Cardiac septum (tissue), 1 donor: ENCODE results near the gene PIGA. TPM values are rescaled to one million over a fixed set of nuclear protein-coding genes. Genes with fewer than 3 reads are reported as not detected.
"Not testable (repeated sequence)": the region's sequence is repeated elsewhere in the genome, so short reads cannot be mapped to it uniquely, and the experiment has no call there.

Experiments
- DNase-seq: peaks from one replicate; pipeline ENCODE4 v3.0.0-alpha.2; 2020; ENCODE audit warnings: low spot score
- intact Hi-C: fragments of 100-400 bp; cut with DNase I; formaldehyde crosslinking; loops from one replicate; pipeline ENCODE4 v1.14.0; 2022
- total RNA-seq: library from RNA; stranded (reverse); fragmentation: NEBNext Ultra II Directional; extraction: Animal tissue kit (Norgen Biotek cat#: 25700); gene quantifications from one replicate; pipeline ENCODE4 v1.2.1, GENCODE V29; 2021
- donor health status: DM: no; HTN: no; CAD: no.

The PIGA gene
- total RNA-seq, 1 donor from 2014 or later: 6.8 TPM

DNA sequence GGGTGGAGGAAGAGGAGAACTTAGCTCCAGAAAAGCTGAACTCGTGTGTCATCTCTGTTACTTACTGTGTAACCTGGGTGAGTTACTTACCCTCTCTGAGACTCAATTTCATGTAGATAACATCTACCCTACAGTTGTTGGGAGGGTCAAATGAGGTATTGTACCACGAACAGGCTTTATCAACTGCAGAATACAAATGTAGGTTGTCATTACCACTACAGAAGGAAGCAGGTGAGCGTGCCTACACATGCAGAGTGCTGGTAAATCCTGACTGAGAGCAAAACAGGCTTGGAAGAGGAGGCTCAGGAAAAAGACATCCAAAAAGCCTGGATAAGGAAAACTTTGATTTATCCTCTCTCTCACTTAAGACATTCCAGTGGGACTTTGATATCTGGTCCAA, 7.2 kb downstream of the PIGA start:
- DNase-seq: no peak
- intact Hi-C loops: no loop called here

DNA sequence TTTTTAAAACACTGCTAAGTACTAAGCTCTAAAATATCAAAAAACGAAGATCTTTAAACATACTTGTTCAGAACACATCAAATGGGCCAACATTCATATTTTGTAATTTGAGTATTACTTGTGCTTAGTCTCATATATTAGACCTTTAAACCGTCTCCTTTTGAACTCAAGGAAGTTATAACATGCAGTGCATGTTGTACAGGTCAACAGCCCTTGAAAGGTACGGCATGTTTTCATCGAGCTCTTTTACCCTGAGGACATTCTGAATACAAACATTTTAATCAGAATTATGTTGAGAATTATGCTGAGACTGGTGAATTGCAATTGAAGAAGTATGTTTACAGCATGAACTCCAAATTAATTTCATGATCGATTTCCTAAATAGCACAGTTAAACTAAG, 12.9 kb downstream of the PIGA start:
- intact Hi-C loops: no loop called here
- DNase-seq: no peak

DNA sequence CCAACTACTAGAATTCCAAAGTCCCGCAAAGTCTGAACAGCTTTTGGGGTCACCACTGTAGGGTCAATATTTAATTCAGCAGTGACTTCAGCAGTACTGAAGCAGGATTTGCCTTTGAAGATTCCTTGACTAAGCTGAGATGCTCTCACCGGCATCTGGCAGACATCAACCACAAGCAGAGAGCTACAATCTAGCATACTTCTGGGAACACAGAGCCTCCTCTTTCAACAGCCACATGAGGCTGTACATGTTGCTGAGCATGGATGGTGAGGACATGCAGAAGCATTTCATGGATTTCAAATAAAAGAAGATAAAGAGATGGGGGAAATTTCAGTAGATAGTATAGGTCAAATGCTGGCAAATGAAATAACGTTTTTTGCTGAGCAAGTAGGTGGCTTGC, 13.3 kb downstream of the PIGA start:
- no peak for DNase-seq
- intact Hi-C loops: no loop called here

DNA sequence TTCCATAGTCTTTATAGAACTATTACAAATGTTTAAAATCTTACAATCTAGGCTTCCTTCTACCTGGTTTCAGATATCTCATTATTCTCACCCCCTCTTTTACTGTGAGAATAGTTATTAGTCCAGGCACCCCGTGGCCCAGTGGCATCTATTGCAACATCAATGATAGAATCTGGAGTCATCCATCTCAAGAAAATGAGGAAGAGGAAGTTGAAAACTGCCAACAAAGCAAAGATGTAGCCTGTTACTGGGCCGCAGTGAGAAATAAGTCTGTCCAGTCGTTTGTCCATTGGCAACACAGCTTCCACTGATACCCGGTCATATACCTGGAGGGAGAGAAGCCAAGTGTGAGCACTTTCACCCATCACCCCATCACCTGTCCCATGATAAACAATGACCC, 13.9 kb downstream of the PIGA start:
- DNase-seq: no peak
- intact Hi-C loops: no loop called here

DNA sequence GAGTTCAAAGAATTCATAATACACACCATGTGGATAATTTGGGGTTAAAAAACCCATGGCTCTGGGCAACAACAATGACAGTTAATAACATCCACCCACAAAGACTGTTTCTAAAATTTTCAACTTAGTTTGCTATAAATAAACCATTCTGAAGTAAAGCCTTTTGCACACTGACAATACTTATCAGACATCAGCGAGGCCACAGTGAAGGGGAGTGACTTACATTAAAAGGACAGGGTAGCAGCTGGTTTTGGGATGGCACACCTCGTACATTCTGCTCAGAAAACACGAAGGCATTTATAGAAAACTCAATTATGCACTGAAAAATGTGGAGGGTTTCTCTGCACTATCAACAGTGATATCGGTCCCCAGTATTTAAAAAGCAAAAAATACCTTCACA, 15.0 kb downstream of the PIGA start:
- intact Hi-C loops: no loop called here
- no peak for DNase-seq

DNA sequence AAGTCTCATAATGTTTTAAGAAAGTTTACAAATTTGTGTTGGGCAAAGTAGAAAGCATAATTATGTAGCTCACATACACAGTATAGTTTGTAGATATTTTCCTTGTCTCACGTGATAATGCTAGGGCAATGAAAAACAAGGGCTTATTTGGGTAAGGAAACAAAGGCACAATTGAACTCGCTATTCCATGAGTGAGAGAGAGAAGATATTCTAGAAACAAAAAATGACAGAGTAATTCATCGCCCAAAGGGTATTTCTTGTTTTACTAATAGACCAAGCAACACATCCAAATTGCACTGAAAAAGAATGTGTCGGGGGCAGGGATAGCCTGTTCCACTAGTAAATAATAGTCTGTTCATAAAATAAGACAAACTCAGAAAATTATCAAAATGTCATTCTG, 16.2 kb downstream of the PIGA start:
- no peak for DNase-seq
- intact Hi-C loops: no loop called here

DNA sequence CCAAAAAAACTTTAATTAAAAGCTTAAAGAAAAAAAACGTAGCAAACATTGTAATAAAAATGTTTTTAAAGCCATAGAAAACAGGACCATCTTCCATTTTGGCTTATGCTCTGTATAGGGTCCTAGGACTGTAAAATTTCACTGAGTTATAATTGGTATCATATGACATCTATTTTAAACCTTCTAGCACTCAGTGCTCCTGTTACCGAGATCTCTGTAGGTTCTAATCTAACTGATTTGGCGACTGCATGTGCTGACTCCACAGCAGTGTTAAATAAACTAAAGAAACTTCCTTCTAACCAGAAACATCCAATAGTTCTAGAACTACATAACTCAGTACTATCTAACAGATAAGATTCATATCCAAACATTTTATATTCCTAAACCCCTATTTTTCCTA, 19.8 kb downstream of the PIGA start, which contains the start of gene ASB11:
TSS of gene ASB11 (minus strand) at position 132 of the 400 bp plus-strand sequence. CDS start at position 97, 35 bp downstream.
- no peak for DNase-seq
- intact Hi-C loops: no loop called here

DNA sequence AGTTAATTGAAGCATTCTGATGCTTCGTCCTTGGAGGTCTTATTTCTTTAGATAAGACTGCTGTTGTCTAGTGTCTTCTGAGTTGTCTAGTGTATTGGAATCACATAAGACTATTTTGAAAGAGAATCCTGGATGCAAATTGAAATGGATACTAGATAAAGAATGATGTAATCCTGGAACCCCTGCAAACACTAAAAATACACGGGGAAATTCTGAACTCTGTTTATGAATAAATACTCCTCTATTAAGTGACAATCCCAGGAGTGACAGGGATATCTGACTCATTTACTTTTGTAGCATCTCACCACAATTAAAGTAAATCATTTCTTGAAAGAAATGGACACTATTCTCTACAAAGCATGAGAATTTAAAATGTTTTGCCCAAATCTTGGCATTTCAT, 20.9 kb downstream of the PIGA start:
- intact Hi-C loops: no loop called here
- no peak for DNase-seq

DNA sequence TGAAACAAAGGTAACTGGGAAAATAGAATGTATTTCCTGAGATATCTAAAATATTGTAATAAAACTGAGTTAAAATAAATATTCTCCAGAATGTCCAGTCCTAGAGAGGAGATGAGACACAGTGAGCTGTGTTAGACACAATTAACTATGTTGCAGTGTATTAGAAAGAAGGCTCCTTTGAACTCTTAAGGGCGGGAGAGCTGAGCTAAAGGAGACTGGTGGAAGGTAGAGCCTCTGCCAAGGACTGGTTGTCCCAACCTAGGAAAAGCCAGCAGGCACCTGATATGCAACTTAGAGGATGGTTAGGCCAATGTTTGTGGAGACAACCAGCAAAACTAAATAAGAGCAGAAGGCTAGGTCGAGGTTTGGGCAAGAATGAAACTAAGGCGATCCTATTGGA, 24.2 kb downstream of the PIGA start:
- intact Hi-C loops: no loop called here
- DNase-seq: no peak

DNA sequence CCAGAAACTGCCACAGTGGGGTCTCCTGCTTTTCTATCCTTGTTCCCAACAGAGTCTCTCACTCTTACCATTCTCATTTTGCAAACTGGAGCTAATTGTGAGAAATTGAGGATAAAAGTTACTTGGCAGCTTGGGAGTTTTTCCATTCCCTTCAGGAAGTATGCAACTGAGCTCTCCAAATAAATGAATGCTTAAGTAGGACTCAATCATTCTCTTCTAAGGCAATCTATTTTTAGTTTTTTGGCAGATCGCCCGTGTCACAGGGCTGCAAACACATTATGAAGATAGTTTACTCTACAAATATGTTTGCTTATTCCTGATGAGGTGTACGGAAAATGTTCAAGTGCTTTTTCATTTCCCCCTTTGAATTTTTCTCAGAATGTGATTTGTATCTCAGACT, 25.2 kb downstream of the PIGA start:
- intact Hi-C loops: no loop called here
- DNase-seq: no peak

DNA sequence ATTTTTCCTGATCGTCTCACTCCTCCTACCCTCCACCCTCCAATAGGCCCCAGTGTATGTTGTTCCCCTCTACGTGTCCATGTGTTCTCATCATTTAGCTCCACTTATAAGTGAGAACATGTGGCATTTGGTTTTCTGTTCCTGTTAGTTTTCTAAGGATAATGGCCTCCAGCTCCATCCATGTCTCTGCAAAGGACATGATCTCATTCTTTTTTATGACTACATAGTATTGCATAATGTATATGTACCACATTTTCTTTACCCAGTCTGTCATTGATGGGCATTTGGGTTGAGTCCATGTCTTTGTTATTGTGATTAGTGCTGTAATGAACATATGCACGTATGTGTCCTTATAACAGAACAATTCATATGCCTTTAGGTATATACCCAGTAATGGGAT, 29.4 kb downstream of the PIGA start:
- intact Hi-C loops, DNase-seq: not testable (repeated sequence)

DNA sequence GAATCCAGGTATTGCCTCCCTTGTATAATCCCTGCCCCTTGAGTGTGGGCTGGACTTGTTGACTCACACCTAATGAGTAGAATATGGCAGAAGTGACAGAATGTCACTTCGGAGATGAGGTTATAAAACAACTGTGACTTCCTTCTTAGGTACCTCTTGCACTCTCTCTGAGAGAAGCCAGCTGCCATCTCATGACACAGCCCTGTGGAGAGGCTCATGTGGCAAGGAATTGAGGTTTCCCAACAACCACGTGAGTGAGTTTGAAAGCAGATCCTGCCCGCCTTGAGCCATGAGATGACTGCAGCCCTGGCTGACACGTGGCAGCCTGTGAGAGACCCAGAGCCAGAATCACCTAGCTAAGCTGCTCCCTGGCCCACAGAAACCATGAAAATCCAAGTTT, 33.4 kb downstream of the PIGA start:
- no peak for DNase-seq
- intact Hi-C loops: loop anchor here (5.0 kb wide), 1 partner anchor 35 kb away; the partner anchor contains the start of gene PIGA

DNA sequence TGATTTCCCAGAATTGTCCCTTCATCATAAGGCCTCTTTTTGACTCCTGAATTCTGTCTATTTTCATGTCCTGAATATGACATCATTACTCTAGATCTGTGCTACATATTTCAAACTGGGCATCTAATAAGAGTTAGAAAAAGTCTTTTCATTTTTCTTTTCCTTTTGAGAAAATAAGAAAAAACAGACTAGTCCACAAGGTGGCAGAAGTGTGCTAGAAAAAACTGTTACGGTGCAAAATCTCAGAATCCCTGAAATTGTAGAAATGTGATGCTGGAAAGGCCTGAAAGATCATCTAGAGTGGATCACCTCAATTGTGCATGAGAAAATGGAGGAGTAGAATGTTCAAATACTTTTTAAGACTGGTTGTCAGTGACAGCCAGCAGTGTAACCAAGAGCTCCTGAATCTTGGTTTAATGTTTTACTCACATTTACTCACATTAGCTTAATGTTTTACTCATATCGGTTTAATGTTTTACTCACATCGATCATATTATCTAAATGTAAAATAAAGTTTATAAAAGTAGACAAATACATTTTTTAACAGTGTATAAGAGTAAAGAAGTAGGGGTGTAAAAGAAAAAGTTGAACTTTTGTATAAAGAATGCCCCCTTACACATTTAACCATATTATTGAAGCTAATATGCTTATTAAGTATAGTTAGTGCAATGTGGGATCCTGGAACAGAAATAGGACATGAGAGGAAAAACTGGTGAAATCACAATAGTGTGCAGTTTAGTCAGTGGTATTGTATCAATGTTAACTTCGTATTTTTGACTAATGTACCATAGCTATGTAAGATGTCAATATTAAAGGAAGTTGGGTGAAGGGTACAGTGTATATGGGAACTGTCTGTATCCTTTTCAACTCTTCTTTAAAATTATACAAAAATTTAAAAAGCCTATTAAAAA, 35.1 kb downstream of the PIGA start:
- DNase-seq: no peak
- intact Hi-C loops: loop anchor here (5.0 kb wide), 2 partner anchors 37 to 167 kb away; partner anchors contain the start of gene PIGA

DNA sequence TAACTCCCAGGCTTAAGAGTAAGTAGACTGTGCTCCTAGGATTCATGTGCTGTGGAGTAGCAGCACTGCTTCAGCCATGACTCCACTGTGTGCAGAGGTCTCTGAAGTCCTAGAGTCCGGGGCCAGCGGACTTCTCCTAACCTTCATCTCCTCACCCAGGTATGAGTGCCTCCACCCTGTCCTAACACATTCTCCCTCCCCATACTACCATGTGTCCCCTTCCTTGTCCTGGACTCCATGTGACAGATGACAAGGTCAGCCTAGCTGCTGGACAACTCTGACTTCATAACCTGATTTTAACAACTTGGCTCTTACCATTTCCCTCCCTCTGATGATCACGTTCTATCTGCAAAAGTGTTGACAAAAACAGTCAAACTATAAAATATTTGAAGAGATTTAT, 36.5 kb downstream of the PIGA start:
- intact Hi-C loops: loop anchor here (5.0 kb wide), 1 partner anchor 169 kb away; no protein-coding TSS in a partner anchor

DNA sequence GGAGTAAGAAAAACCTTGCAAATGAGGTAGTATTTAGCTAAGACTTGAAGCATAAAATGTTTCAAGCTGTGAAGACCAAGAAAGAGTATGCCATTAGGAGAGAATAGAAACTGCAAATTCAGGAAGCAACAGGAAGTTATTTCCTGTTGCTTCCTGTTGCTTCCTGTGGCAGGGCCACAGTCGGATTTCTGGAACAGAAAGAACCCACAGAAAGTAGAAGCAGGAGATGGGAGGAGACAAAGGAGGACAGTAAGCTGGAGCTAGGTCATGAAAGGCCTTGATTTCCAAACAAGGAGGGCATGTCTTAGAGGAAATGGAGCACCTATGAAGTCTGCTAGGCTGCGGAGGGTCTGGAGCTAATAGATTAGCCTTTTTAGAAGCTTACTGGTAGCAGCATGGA, 37.1 kb downstream of the PIGA start:
- intact Hi-C loops: loop anchor here (5.0 kb wide), 1 partner anchor 169 kb away; no protein-coding TSS in a partner anchor
- no peak for DNase-seq

More for the DNA sequence above, 36.5 kb downstream of the PIGA start:
- no peak for DNase-seq

DNA sequence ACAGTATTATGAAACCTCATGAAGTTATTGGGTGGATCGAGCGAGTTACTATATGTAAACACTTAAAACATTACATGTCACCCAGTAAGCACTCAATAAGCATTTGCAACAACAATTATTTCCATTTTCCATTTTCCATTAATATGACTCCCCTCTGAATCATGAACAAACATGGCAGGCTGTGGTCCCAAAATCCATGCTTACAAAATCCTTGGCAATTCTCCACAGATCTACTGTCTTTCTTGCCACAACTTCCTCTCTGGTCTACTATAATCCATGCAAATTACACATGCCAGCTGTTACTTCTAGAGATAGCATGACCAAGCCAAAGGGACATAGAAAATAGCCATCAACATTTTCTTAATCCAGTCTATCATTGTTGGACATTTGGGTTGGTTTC, 41.9 kb downstream of the PIGA start:
- intact Hi-C loops: no loop called here
- no peak for DNase-seq

DNA sequence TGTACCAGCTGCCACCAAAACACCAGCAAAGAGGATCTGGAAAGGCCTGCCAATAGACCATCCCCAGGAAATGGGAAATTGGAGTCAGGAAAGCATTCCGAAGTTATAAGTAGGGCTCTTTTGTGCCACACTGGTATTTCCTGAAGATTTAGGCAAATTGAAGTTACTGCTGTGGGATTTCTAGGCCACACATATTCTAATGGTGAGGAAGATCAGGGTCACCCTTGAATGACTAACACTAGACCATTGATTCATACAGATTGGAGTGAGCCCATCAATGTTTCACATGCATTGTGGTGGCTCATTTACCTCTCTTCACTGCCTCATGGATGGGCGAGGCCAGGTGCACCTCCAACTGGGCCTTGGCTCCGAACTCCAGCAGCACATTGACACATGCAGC, 42.5 kb downstream of the PIGA start:
- DNase-seq: no peak
- intact Hi-C loops: no loop called here

DNA sequence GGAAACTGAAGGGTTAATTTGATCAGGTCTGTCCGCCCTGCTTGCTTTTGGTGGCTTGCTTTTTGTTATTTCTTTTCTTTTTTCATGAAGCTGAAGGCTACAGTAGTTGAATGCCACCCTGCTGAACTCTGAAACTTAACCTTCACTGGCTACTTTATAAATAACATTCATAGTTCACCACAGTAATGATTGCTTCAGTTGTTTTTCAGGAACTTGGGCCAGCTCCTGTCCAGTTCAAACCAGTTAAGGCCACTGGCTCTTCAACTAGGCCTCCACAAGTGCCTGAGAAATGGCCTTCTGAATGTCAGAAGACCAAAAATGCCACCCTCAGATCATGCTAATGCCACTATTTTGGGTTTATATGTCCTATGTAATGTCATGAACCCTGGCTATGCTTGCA, 57.7 kb downstream of the PIGA start:
- intact Hi-C loops: no loop called here
- no peak for DNase-seq

DNA sequence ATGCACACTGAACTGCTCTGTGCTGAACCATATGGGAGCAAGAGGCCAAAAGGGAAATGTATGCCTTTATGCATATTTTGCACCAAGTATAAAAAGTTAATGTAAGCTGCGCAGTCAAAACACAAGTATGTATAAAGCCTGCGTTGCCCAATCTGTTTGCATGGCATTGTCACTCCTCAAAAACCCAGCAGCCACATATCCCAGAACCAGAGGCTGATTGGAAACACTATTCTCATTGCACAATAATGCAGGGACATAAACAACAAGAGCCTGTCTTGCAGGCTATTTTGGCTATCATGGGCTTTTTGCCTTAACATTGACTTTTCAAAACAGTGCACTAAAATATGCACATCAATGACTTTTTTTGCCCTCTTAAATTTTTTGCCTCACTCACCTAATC, 60.4 kb downstream of the PIGA start:
- intact Hi-C loops: no loop called here
- DNase-seq: no peak

DNA sequence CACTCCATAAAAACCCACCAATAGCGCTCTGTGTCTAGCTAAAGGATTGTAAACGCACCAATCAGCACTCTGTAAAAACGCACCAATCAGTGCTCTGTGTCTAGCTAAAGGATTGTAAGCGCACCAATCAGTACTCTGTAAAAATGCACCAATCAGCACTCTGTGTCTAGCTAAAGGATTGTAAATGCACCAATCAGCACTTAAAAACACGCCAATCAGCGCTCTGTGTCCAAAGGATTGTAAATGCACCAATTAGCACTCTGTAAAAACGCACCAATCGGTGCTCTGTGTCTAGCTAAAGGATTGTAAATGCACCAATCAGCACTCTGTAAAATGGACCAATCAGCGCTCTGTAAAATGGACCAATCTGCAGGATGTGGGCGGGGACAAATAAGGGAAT, 62.0 kb downstream of the PIGA start:
- DNase-seq, intact Hi-C loops: not testable (repeated sequence)

DNA sequence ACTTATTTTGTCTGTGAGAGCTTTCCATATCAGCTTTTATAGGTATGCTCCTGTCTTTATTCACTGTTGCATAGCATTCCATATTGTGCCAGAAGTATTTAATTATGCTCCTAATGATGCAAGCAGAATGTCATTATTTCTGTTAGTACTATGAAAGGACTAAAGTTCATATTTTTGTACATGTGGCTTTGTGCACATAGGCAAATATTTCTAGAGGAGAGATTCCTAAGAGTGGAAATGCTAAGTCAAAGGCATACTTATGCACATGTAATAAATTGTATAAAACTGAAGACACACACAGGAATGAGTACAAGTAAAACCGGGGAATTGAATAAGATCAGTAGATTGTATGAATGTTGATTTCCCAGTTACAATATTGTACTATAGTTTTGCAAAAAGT, 63.6 kb downstream of the PIGA start:
- no peak for DNase-seq
- intact Hi-C loops: no loop called here
